IMR-90 (cell line): Measurements from ENCODE around the gene SF3A2. TPM values are rescaled to one million over a fixed set of nuclear protein-coding genes. Genes with fewer than 3 reads are reported as not detected.

Experiments
- ATAC-seq: fragments of 200-7000 bp; cut with Tn5 transposase; 2 replicates; pipeline ENCODE4 v1.9.1; 2020; ENCODE audit warnings: low read depth, mild to moderate bottlenecking, moderate library complexity
- BruUV-seq: library from RNA; stranded (reverse); fragments of 400-500 nt; replicated peaks from 2 replicates; lab custom pipeline; 2021; lab: Mats Ljungman, UMichigan
- CTCF ChIA-PET: fragments of 300-600 bp; formaldehyde crosslinking; extraction: SDS; loops from one replicate; lab custom pipeline; 2021; ENCODE audit warnings: antibody characterized with exemption; lab: Yijun Ruan, JAX
- POLR2A ChIA-PET: fragments of 300-600 bp; sonication (Branson Sonifier 250); formaldehyde crosslinking; loops from one replicate; lab custom pipeline; 2022; ENCODE audit warnings: antibody characterized with exemption; ENCODE audit not compliant: unreplicated experiment; lab: Charles Lee
- DNase-seq: peaks from one replicate; pipeline ENCODE4 v3.0.0; 2013
- H2AFZ ChIP-seq: replicated peaks from 2 replicates; pipeline ENCODE3; 2013; ENCODE audit warnings: low read length, mild to moderate bottlenecking; ENCODE audit not compliant: poor library complexity
- H2AK5ac ChIP-seq: 2 replicates; pipeline ENCODE4 v1.6.1; 2013; ENCODE audit warnings: low read depth, low read length, inconsistent platforms
- H2AK9ac ChIP-seq: replicated peaks from 2 replicates; pipeline ENCODE3; 2013; ENCODE audit warnings: mild to moderate bottlenecking, low read depth, low read length, moderate library complexity; ENCODE audit not compliant: poor library complexity
- H2BK120ac ChIP-seq: 2 replicates; pipeline ENCODE4 v1.6.1; 2013; ENCODE audit warnings: low read depth, low read length, inconsistent platforms
- H2BK15ac ChIP-seq: 3 replicates; pipeline ENCODE4 v1.6.1; 2013; ENCODE audit warnings: low read depth, low read length, inconsistent platforms
- H2BK20ac ChIP-seq: 2 replicates; pipeline ENCODE4 v1.6.1; 2013; ENCODE audit warnings: low read depth, mild to moderate bottlenecking, inconsistent platforms, low read length, moderate library complexity
- H2BK5ac ChIP-seq: 2 replicates; pipeline ENCODE4 v1.6.1; 2013; ENCODE audit warnings: mild to moderate bottlenecking, low read depth, low read length, inconsistent platforms; ENCODE audit not compliant: poor library complexity, severe bottlenecking
- H3K14ac ChIP-seq: replicated peaks from 2 replicates; pipeline ENCODE4 v1.6.1; 2013; ENCODE audit warnings: low read depth, low read length, inconsistent platforms
- H3K18ac ChIP-seq: 2 replicates; pipeline ENCODE4 v1.6.1; 2013; ENCODE audit warnings: low read depth, low read length, control low read depth
- H3K23ac ChIP-seq: 2 replicates; pipeline ENCODE4 v1.6.1; 2013; ENCODE audit warnings: low read depth, low read length, inconsistent platforms
- H3K27ac ChIP-seq: 2 replicates; pipeline ENCODE4 v1.5.1; 2013; ENCODE audit warnings: mild to moderate bottlenecking, control low read depth, low read length; ENCODE audit not compliant: insufficient read depth
- H3K27me3 ChIP-seq: 2 replicates; pipeline ENCODE4 v1.6.1; 2013; ENCODE audit warnings: low read length; ENCODE audit not compliant: control insufficient read depth, insufficient read depth
- H3K36me3 ChIP-seq: 2 replicates; pipeline ENCODE4 v1.6.1; 2013; ENCODE audit warnings: low read length, mixed read lengths; ENCODE audit not compliant: control insufficient read depth, insufficient read depth
- H3K4ac ChIP-seq: 2 replicates; pipeline ENCODE4 v1.6.1; 2013; ENCODE audit warnings: low read depth, low read length, inconsistent platforms
- H3K4me1 ChIP-seq: 2 replicates; pipeline ENCODE4 v1.6.1; 2013; ENCODE audit warnings: low read length, mixed read lengths; ENCODE audit not compliant: control insufficient read depth, insufficient read depth
- H3K4me2 ChIP-seq: 2 replicates; pipeline ENCODE4 v1.6.1; 2013; ENCODE audit warnings: low read depth, mild to moderate bottlenecking, control low read depth, low read length, moderate library complexity
- H3K4me3 ChIP-seq: 2 replicates; pipeline ENCODE4 v1.5.1; 2013; ENCODE audit warnings: low read depth, mild to moderate bottlenecking, control low read depth, low read length, moderate library complexity; ENCODE audit not compliant: insufficient read depth
- H3K56ac ChIP-seq: 2 replicates; pipeline ENCODE4 v1.6.1; 2013; ENCODE audit warnings: low read length, inconsistent platforms; ENCODE audit not compliant: insufficient read depth; ENCODE audit errors: extremely low read depth
- H3K79me1 ChIP-seq, 2 experiments: 2 replicates each; pipeline ENCODE4 v1.6.1; 2013; ENCODE audit warnings: low read length in 2 of 2, inconsistent platforms in 1 of 2, low read depth in 1 of 2
- H3K9ac ChIP-seq: 2 replicates; pipeline ENCODE4 v1.6.1; 2013; ENCODE audit warnings: low read depth, low read length, control low read depth
- H3K9me1 ChIP-seq: 2 replicates; pipeline ENCODE4 v1.6.1; 2013; ENCODE audit warnings: low read length, inconsistent platforms; ENCODE audit not compliant: insufficient read depth
- H3K9me3 ChIP-seq: 2 replicates; pipeline ENCODE4 v1.6.1; 2013; ENCODE audit warnings: low read length; ENCODE audit not compliant: control insufficient read depth, insufficient read depth
- H4K20me1 ChIP-seq: 2 replicates; pipeline ENCODE4 v1.6.1; 2013; ENCODE audit warnings: low read length, inconsistent platforms; ENCODE audit not compliant: insufficient read depth
- H4K5ac ChIP-seq: 2 replicates; pipeline ENCODE4 v1.6.1; 2013; ENCODE audit warnings: mild to moderate bottlenecking, low read depth, low read length, control low read depth
- H4K8ac ChIP-seq, 2 experiments: 2 replicates each; pipeline ENCODE4 v1.6.1; 2013; ENCODE audit warnings: low read depth in 2 of 2, low read length in 2 of 2, control low read depth in 1 of 2, inconsistent platforms in 1 of 2
- H4K91ac ChIP-seq: 2 replicates; pipeline ENCODE4 v1.6.1; 2013; ENCODE audit warnings: low read depth, low read length, inconsistent platforms; ENCODE audit not compliant: insufficient read depth
- CEBPB ChIP-seq: IDR thresholded peaks from 2 replicates; pipeline ENCODE4 v1.6.1; 2012; ENCODE audit warnings: low read depth, low read length, improper control_type of control experiment
- ELK1 ChIP-seq: fragments of 150-350 bp; IDR thresholded peaks from 2 replicates; pipeline ENCODE4 v1.6.1; 2016; ENCODE audit warnings: low read depth, mild to moderate bottlenecking, low read length, moderate library complexity, borderline replicate concordance
- MXI1 ChIP-seq: IDR thresholded peaks from 2 replicates; pipeline ENCODE4 v1.6.1; 2012; ENCODE audit warnings: low read depth, mild to moderate bottlenecking, low read length, moderate library complexity, borderline replicate concordance
- NFE2L2 ChIP-seq: fragments of 150-350 bp; IDR thresholded peaks from 2 replicates; pipeline ENCODE4 v1.6.1; 2016; ENCODE audit warnings: low read depth, mild to moderate bottlenecking, low read length
- RAD21 ChIP-seq: IDR thresholded peaks from 2 replicates; pipeline ENCODE4 v1.6.1; 2012; ENCODE audit warnings: low read length, improper control_type of control experiment
- RCOR1 ChIP-seq: IDR thresholded peaks from 2 replicates; pipeline ENCODE4 v1.6.1; 2012; ENCODE audit warnings: mild to moderate bottlenecking, low read length, improper control_type of control experiment; ENCODE audit not compliant: insufficient replicate concordance
- SMC3 ChIP-seq: fragments of 150-350 bp; IDR thresholded peaks from 2 replicates; pipeline ENCODE4 v1.6.1; 2016; ENCODE audit warnings: low read depth, mild to moderate bottlenecking, antibody characterized with exemption, low read length, moderate library complexity
- WGBS, 2 experiments: methylation state at CpG; one replicate each; pipeline versions ENCODE4 v1.1.5 to v1.1.7; 2013; ENCODE audit warnings: missing lambda C conversion rate in 2 of 2; ENCODE audit not compliant: insufficient read length in 1 of 2; ENCODE audit errors: extremely low coverage in 2 of 2; 5-methylcytosine and 5-hydroxymethylcytosine counted together
- dilution Hi-C: fragments of 300-500 bp; cut with HindIII; formaldehyde crosslinking; loops from one replicate; pipeline ENCODE4 v1.14.3; 2018; ENCODE audit warnings: low sequenced_read_pairs; ENCODE audit not compliant: unreplicated experiment
- in situ Hi-C: fragments of 300-500 bp; cut with MboI; formaldehyde crosslinking; loops from 3 replicates; pipeline ENCODE4 v1.14.3; 2019; ENCODE audit warnings: low sequenced_read_pairs, inconsistent platforms, mixed read lengths
- intact Hi-C: fragments of 100-400 bp; cut with micrococcal nuclease; formaldehyde crosslinking; loops from 2 replicates; pipeline ENCODE4 v1.10.0; 2022
- polyA plus RNA-seq, 3 experiments: library from polyadenylated mRNA; depleted of rRNA; stranded (reverse); fragments of >200 nt; gene quantifications; 2 replicates each; pipeline ENCODE4 v1.2.3, GENCODE V29; 2012; ENCODE audit warnings: low replicate concordance in 1 of 3
- total RNA-seq: library from RNA; depleted of rRNA; stranded (reverse); fragments of >200 nt; gene quantifications from 2 replicates; pipeline ENCODE4 v1.2.3, GENCODE V29; 2012

SF3A2 gene
- total and polyA plus RNA-seq, 2 of the 4 experiments (the other 2 are of a cell fraction), result 4.8 to 34.5 TPM

- no TSS peak for BruUV-seq
- Histone ChIP-seq H3K9me3 (no peaks in the 10 kb centered on the region), H2AK5ac (no peak overlapping the region), H4K91ac (no peak overlapping the region), H2AK9ac (no peak overlapping the region), H3K18ac (no peak overlapping the region), H3K36me3 (no peaks in the 10 kb centered on the region), H3K4ac (no peak overlapping the region), H3K9ac (no peak overlapping the region), H2BK120ac (no peak overlapping the region), H2BK15ac (no peak overlapping the region), H3K27me3 (peaks cover 60% of the 10 kb centered on the region), H4K8ac (no peak overlapping the region), H4K5ac (no peak overlapping the region), H3K4me1 (peaks cover 5% of the 10 kb centered on the region), H3K4me2 (no peak overlapping the region), H3K4me3 (no peak overlapping the region), H4K20me1 (peaks cover 26% of the 10 kb centered on the region), H3K9me1 (no peaks in the 10 kb centered on the region), H2AFZ (no peak overlapping the region), H3K56ac (no peak overlapping the region), H3K23ac (no peak overlapping the region), H3K79me1 (no peaks in the 10 kb centered on the region), H3K27ac (no peak overlapping the region), H2BK5ac (no peak overlapping the region), H2BK20ac (no peak overlapping the region), H3K14ac (no peak overlapping the region)
- ATAC-seq (no peak), DNase-seq (no peak)
- ChIA-PET POLR2A (no interaction called here), CTCF (no interaction called here)
- dilution Hi-C loops (no loop called here), intact Hi-C loops (no loop called here), in situ Hi-C loops (no loop called here)
- 78% methylated on average over 12 of the region's 17 CpGs; no CpG with 5 or more reads in 1 of the 2 experiments for WGBS, 2 experiments
- no peak for TF ChIP-seq ELK1
- TF ChIP-seq NFE2L2, result no peak
- TF ChIP-seq CEBPB, result no peak
- no peak for TF ChIP-seq SMC3
- no peak for TF ChIP-seq RCOR1
- no peak for TF ChIP-seq MXI1
- no peak for TF ChIP-seq RAD21
These were observed 51.8 kb downstream of the SF3A2 start for GRCh38 chr19:2288338-2288817.
